Caco-2 (cell line): ENCODE results near the gene ELMO2. TPM values are rescaled to one million over a fixed set of nuclear protein-coding genes. Genes with fewer than 3 reads are reported as not detected.

Experiments
- BruUV-seq: library from RNA; stranded (reverse); fragments of 400-500 nt; replicated peaks from 2 replicates; lab custom pipeline; 2021; lab: Mats Ljungman, UMichigan
- CTCF ChIA-PET: fragments of 300-600 bp; sonication (Branson Sonifier 250); formaldehyde crosslinking; loops from one replicate; lab custom pipeline; 2022; ENCODE audit warnings: antibody characterized with exemption; lab: Charles Lee
- POLR2A ChIA-PET: fragments of 300-600 bp; sonication (Branson Sonifier 250); formaldehyde crosslinking; loops from one replicate; lab custom pipeline; 2022; ENCODE audit warnings: antibody characterized with exemption; lab: Charles Lee
- DNase-seq, 2 experiments: peaks; one replicate each; pipeline versions ENCODE4 v3.0.0 to v3.0.0-alpha.2; 2020 to 2022
- H3K27me3 ChIP-seq: replicated peaks from 2 replicates; pipeline ENCODE4 v1.6.0; 2011; ENCODE audit warnings: low read length; ENCODE audit not compliant: control insufficient read depth, insufficient read depth
- H3K36me3 ChIP-seq: 2 replicates; pipeline ENCODE4 v1.5.1; 2011; ENCODE audit warnings: low read length; ENCODE audit not compliant: control insufficient read depth, insufficient read depth
- H3K4me1 ChIP-seq: fragments of 250-450 bp; sonication (Bioruptor Pico); 2 replicates; pipeline ENCODE4 v1.5.1; 2020; ENCODE audit warnings: mild to moderate bottlenecking
- H3K4me3 ChIP-seq: 2 replicates; pipeline ENCODE4 v1.5.1; 2011; ENCODE audit warnings: low read depth, mild to moderate bottlenecking, control low read depth, low read length
- H3K9me3 ChIP-seq: fragments of 250-450 bp; sonication (Bioruptor Pico); 2 replicates; pipeline ENCODE4 v1.5.1; 2020; ENCODE audit warnings: mild to moderate bottlenecking, moderate library complexity
- H3K27ac Mint-ChIP-seq: one replicate; pipeline ENCODE4 v1.8.0; 2022; ENCODE audit warnings: mixed read lengths; ENCODE audit not compliant: unreplicated experiment
- H3K27me3 Mint-ChIP-seq: one replicate; pipeline ENCODE4 v1.8.0; 2022; ENCODE audit warnings: mixed read lengths; ENCODE audit not compliant: insufficient read depth, unreplicated experiment
- H3K36me3 Mint-ChIP-seq: one replicate; pipeline ENCODE4 v1.8.0; 2022; ENCODE audit warnings: mild to moderate bottlenecking, mixed read lengths; ENCODE audit not compliant: insufficient read depth, unreplicated experiment
- H3K4me1 Mint-ChIP-seq: one replicate; pipeline ENCODE4 v1.8.0; 2022; ENCODE audit warnings: low read depth, mixed read lengths; ENCODE audit not compliant: unreplicated experiment
- H3K4me3 Mint-ChIP-seq: one replicate; pipeline ENCODE4 v1.8.0; 2022; ENCODE audit warnings: mild to moderate bottlenecking, moderate library complexity, mixed read lengths; ENCODE audit not compliant: unreplicated experiment
- H3K9me3 Mint-ChIP-seq: one replicate; pipeline ENCODE4 v1.8.0; 2022; ENCODE audit warnings: mixed read lengths; ENCODE audit not compliant: unreplicated experiment
- intact Hi-C: fragments of 100-400 bp; cut with micrococcal nuclease; formaldehyde crosslinking; loops from one replicate; pipeline ENCODE4 v1.10.0; 2022; ENCODE audit not compliant: unreplicated experiment
- total RNA-seq: library from RNA; stranded (reverse); gene quantifications from 2 replicates; pipeline ENCODE4 v1.2.3, GENCODE V29; 2022
- TF ChIP-seq, protein P1 (sequence below), 2 experiments: fragments of 200-600 bp in 1 of 2; IDR thresholded peaks; 1 replicate in 1 of 2; 2 replicates in 1 of 2; pipeline versions ENCODE4 v1.5.1 to v1.8.0; 2011 to 2022; ENCODE audit warnings: antibody characterized with exemption in 1 of 2, control low read depth in 1 of 2, inconsistent platforms in 1 of 2, low read depth in 1 of 2, low read length in 1 of 2, mild to moderate bottlenecking in 1 of 2, moderate library complexity in 1 of 2; ENCODE audit not compliant: insufficient read depth in 1 of 2, severe bottlenecking in 1 of 2, unreplicated experiment in 1 of 2

ELMO2 gene
- total RNA-seq, 1 experiment from 2014 or later, result 82.4 TPM

- H3K4me3 ChIP-seq, result no peak overlapping the region
- no peak for DNase-seq
- TF ChIP-seq, protein P1, sequence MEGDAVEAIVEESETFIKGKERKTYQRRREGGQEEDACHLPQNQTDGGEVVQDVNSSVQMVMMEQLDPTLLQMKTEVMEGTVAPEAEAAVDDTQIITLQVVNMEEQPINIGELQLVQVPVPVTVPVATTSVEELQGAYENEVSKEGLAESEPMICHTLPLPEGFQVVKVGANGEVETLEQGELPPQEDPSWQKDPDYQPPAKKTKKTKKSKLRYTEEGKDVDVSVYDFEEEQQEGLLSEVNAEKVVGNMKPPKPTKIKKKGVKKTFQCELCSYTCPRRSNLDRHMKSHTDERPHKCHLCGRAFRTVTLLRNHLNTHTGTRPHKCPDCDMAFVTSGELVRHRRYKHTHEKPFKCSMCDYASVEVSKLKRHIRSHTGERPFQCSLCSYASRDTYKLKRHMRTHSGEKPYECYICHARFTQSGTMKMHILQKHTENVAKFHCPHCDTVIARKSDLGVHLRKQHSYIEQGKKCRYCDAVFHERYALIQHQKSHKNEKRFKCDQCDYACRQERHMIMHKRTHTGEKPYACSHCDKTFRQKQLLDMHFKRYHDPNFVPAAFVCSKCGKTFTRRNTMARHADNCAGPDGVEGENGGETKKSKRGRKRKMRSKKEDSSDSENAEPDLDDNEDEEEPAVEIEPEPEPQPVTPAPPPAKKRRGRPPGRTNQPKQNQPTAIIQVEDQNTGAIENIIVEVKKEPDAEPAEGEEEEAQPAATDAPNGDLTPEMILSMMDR (IDR thresholded peaks at IDR 0.05; ENCODE audit: insufficient read depth in 1 of 2, low read depth in 1 of 2, low read length in 1 of 2, severe bottlenecking in 1 of 2, unreplicated experiment in 1 of 2), result no peak
- no peak overlapping the region for H3K27ac Mint-ChIP-seq
- POLR2A ChIA-PET, result interaction anchor here (0.5 kb wide), 2 partner anchors 30 to 1318 kb away, joined by 3 to 6 read pairs; no protein-coding TSS in a partner anchor
- no peaks in the 10 kb centered on the region for H3K9me3 ChIP-seq
- no peaks in the 10 kb centered on the region for H3K36me3 Mint-ChIP-seq
- BruUV-seq, result no TSS peak
- no peak overlapping the region for H3K4me3 Mint-ChIP-seq
- CTCF ChIA-PET, result interaction anchor here (0.5 to 0.6 kb wide), 2 partner anchors 161 to 318 kb away, joined by 4 to 5 read pairs; no protein-coding TSS in a partner anchor
- peaks cover 19% of the 10 kb centered on the region for H3K27me3 Mint-ChIP-seq
- no peaks in the 10 kb centered on the region for H3K36me3 ChIP-seq
- H3K27me3 ChIP-seq, result no peaks in the 10 kb centered on the region
- intact Hi-C loops, result no loop called here
- H3K4me1 Mint-ChIP-seq, result no peaks in the 10 kb centered on the region
- no peaks in the 10 kb centered on the region for H3K4me1 ChIP-seq
- H3K9me3 Mint-ChIP-seq, result no peaks in the 10 kb centered on the region
Observed at GRCh38 chr20:46331611-46332361, 74.6 kb downstream of the ELMO2 start.

DNA sequence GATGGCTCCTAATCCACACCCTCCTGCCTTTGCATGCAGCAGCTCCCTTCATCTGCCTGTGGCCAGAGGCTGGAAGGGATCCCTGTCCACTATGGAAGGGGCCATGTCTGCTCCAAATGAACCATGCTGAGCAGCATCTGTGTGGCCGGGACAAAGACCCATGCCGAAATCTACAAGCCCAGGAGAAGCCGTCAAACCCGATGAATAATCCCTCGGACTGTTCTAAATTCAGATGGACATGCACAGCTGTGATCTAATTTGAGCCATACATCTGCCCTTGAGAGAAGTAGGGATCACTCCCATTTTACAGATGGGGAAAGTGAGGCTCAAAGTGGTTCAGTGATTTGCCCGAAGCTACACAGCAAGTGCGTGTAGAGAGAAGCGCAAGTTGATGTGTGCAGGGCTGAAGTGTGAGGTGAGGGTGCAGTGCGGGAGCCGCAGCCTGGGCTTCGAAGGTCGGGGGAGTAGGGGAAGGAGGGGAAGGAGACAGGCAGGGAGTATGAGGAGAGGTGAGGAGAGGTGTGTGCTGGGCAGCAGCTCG is 75.5 kb downstream of the ELMO2 start:
- no peak overlapping the region for H3K4me3 ChIP-seq
- H3K9me3 ChIP-seq, result no peaks in the 10 kb centered on the region
- no peak for DNase-seq
- no peaks in the 10 kb centered on the region for H3K27me3 ChIP-seq
- H3K4me1 ChIP-seq, result no peaks in the 10 kb centered on the region
- no peaks in the 10 kb centered on the region for H3K36me3 Mint-ChIP-seq
- no peaks in the 10 kb centered on the region for H3K36me3 ChIP-seq
- no TSS peak for BruUV-seq
- TF ChIP-seq, protein P1 (IDR thresholded peaks at IDR 0.05; ENCODE audit: insufficient read depth in 1 of 2, low read depth in 1 of 2, low read length in 1 of 2, severe bottlenecking in 1 of 2, unreplicated experiment in 1 of 2), result no peak
- intact Hi-C loops, result no loop called here
- peaks cover 16% of the 10 kb centered on the region for H3K27me3 Mint-ChIP-seq
- H3K4me3 Mint-ChIP-seq, result no peak overlapping the region
- no peaks in the 10 kb centered on the region for H3K4me1 Mint-ChIP-seq
- no peak overlapping the region for H3K27ac Mint-ChIP-seq
- no peaks in the 10 kb centered on the region for H3K9me3 Mint-ChIP-seq
- ChIA-PET POLR2A (interaction anchor here (0.6 kb wide), 1 partner anchor 359 kb away, joined by 3 read pairs; the partner anchor contains the start of gene TP53RK), CTCF (interaction anchor here (1.9 kb wide), 1 partner anchor 33 kb away, joined by 5 read pairs; no protein-coding TSS in a partner anchor)

- Mint-ChIP-seq H3K27me3 (peaks cover 11% of the 10 kb centered on the region), H3K4me1 (no peaks in the 10 kb centered on the region), H3K36me3 (no peaks in the 10 kb centered on the region), H3K9me3 (no peaks in the 10 kb centered on the region), H3K27ac (no peak overlapping the region), H3K4me3 (no peak overlapping the region)
- ChIA-PET CTCF (interaction anchor here (0.8 to 1.9 kb wide), 2 partner anchors 34 to 82 kb away, joined by 3 to 5 read pairs; no protein-coding TSS in a partner anchor), POLR2A (interaction anchor here (0.6 kb wide), 1 partner anchor 314 kb away, joined by 3 read pairs; no protein-coding TSS in a partner anchor)
- H3K4me1 ChIP-seq, result no peaks in the 10 kb centered on the region
- no peaks in the 10 kb centered on the region for H3K9me3 ChIP-seq
- H3K4me3 ChIP-seq, result no peak overlapping the region
- BruUV-seq, result no TSS peak
- TF ChIP-seq, protein P1 (IDR thresholded peaks at IDR 0.05; ENCODE audit: insufficient read depth in 1 of 2, low read depth in 1 of 2, low read length in 1 of 2, severe bottlenecking in 1 of 2, unreplicated experiment in 1 of 2), result no peak
- intact Hi-C loops, result no loop called here
- no peaks in the 10 kb centered on the region for H3K36me3 ChIP-seq
- H3K27me3 ChIP-seq, result no peaks in the 10 kb centered on the region
- DNase-seq, result no peak
Observed at GRCh38 chr20:46330072-46330763, 76.2 kb downstream of the ELMO2 start.
